Activated CD8-positive, alpha-beta T cell treated with anti-CD3 and anti-CD28 coated beads, Interleukin-2, amount 10 ng/mL, durations not matched to agents 7 days and 5 days (primary cell): ENCODE results near the gene MPIG6B. TPM values are rescaled to one million over a fixed set of nuclear protein-coding genes. Genes with fewer than 3 reads are reported as not detected.

Experiments used
- ATAC-seq: fragments of 150-1000 bp; cut with Tn5 transposase; one replicate; pipeline ENCODE4 v1.10.0; 2021; ENCODE audit warnings: moderate library complexity
- CTCF ChIA-PET: fragments of 350-600 bp; sonication (Branson Sonifier 250); formaldehyde crosslinking; loops from one replicate; lab custom pipeline; 2021; ENCODE audit warnings: antibody characterized with exemption; lab: Charles Lee
- POLR2A ChIA-PET: fragments of 350-600 bp; sonication (Branson Sonifier 250); formaldehyde crosslinking; loops from one replicate; lab custom pipeline; 2021; ENCODE audit warnings: antibody characterized with exemption; lab: Charles Lee
- DNase-seq: peaks from one replicate; pipeline ENCODE4 v3.0.0-alpha.2; 2020
- H3K27ac Mint-ChIP-seq: one replicate; pipeline ENCODE4 v1.8.0; 2021; ENCODE audit warnings: mild to moderate bottlenecking, mixed read lengths
- H3K27me3 Mint-ChIP-seq: one replicate; pipeline ENCODE4 v1.8.0; 2021; ENCODE audit warnings: low read depth, mixed read lengths
- H3K36me3 Mint-ChIP-seq: one replicate; pipeline ENCODE4 v1.8.0; 2021; ENCODE audit warnings: low read depth, mixed read lengths
- H3K4me1 Mint-ChIP-seq: one replicate; pipeline ENCODE4 v1.8.0; 2021; ENCODE audit warnings: low read depth, mixed read lengths
- H3K4me3 Mint-ChIP-seq: one replicate; pipeline ENCODE4 v1.8.0; 2021; ENCODE audit warnings: mild to moderate bottlenecking, mixed read lengths
- H3K9me3 Mint-ChIP-seq: one replicate; pipeline ENCODE4 v1.8.0; 2022; ENCODE audit warnings: mixed read lengths; ENCODE audit not compliant: insufficient read depth
- microRNA-seq: library from miRNA; unstranded; fragments of <30 nt; microRNA quantifications from one replicate; pipeline ENCODE4 v1.2.0, GENCODE V29; 2022
- total RNA-seq, 2 experiments: library from RNA; stranded (reverse); gene quantifications; one replicate each; pipeline ENCODE4 v1.2.3, GENCODE V29; 2021

The MPIG6B gene
- total RNA-seq, 2 experiments from 2014 or later: 0.71 to 0.91 TPM

GRCh38 chr6:31769684-31770371, 46.7 kb downstream of the MPIG6B start:
- Mint-ChIP-seq H3K27me3 (no peaks in the 10 kb centered on the region), H3K9me3 (no peaks in the 10 kb centered on the region), H3K36me3 (peaks cover 11% of the 10 kb centered on the region), H3K4me1 (peaks cover 49% of the 10 kb centered on the region), H3K4me3 (no peak overlapping the region), H3K27ac (peak overlapping the region; percentile 60)
- ATAC-seq (peak; percentile 88), DNase-seq (peak; percentile 88)
- ChIA-PET POLR2A (interaction anchor here (1.0 to 3.6 kb wide), 5 partner anchors 12 to 105 kb away, joined by 3 to 31 read pairs (median 3); partner anchors contain the start of gene MSH5), CTCF (interaction anchor here (0.8 to 8.3 kb wide), 39 partner anchors 9 to 228 kb away, joined by 3 to 118 read pairs (median 6); partner anchors contain the start of genes ABHD16A, CLIC1, DDAH2 and DDX39B)

- POLR2A ChIA-PET: interaction anchor here (1.2 to 3.6 kb wide), 4 partner anchors 24 to 119 kb away, joined by 3 to 31 read pairs (median 4); partner anchors contain the start of gene MSH5
- CTCF ChIA-PET: interaction anchor here (0.9 to 8.3 kb wide), 15 partner anchors 11 to 104 kb away, joined by 3 to 118 read pairs (median 7); partner anchors contain the start of genes CLIC1, DDAH2, LY6G5C and MPIG6B
- Mint-ChIP-seq H3K4me1 (peaks cover 58% of the 10 kb centered on the region), H3K36me3 (peaks cover 11% of the 10 kb centered on the region), H3K4me3 (no peak overlapping the region), H3K9me3 (no peaks in the 10 kb centered on the region), H3K27ac (peak overlapping the region; percentile 55), H3K27me3 (no peaks in the 10 kb centered on the region)
- ATAC-seq (no peak), DNase-seq (no peak)
Measured at GRCh38 chr6:31770860-31771259, 47.7 kb downstream of the MPIG6B start.

DNA sequence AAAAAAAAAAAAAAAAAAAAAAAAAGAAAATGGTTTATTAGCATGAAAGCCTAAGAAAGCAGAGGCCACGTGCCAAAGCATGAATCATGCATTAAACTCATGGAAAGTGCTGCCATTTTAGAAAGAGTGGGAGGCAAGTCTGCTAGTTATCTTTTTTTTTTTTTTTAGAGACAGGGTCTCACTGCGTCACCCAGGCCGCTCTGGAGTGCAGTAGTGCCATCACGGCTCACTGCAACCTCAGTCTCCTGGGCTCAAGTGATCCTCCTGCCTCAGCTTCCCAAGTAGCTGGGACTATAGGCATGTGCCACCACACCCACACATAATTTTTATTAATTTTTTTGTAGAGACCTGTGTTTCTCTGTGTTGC, 48.8 kb downstream of the MPIG6B start:
- H3K27me3 Mint-ChIP-seq: no peaks in the 10 kb centered on the region
- no peak for DNase-seq
- no peaks in the 10 kb centered on the region for H3K9me3 Mint-ChIP-seq
- POLR2A ChIA-PET: interaction anchor here (0.9 to 3.6 kb wide), 5 partner anchors 13 to 120 kb away, joined by 3 to 31 read pairs (median 4); partner anchors contain the start of genes LSM2 and MSH5
- H3K4me1 Mint-ChIP-seq: peaks cover 69% of the 10 kb centered on the region
- ATAC-seq: no peak
- CTCF ChIA-PET: interaction anchor here (8.3 kb wide), 1 partner anchor 33 kb away, joined by 118 read pairs; the partner anchor contains the start of genes CLIC1 and MSH5
- peak overlapping the region; percentile 83 for H3K27ac Mint-ChIP-seq
- H3K4me3 Mint-ChIP-seq: peak overlapping the region; percentile 50
- peaks cover 11% of the 10 kb centered on the region for H3K36me3 Mint-ChIP-seq

- no peaks in the 10 kb centered on the region for H3K9me3 Mint-ChIP-seq
- peak overlapping the region; percentile 77 for H3K27ac Mint-ChIP-seq
- ChIA-PET POLR2A (interaction anchor here (0.6 to 1.9 kb wide), 2 partner anchors 35 to 38 kb away, joined by 3 to 12 read pairs; partner anchors contain the start of genes CLIC1 and MSH5), CTCF (interaction anchor here (1.0 to 2.2 kb wide), 5 partner anchors 16 to 158 kb away, joined by 3 to 9 read pairs (median 3); partner anchors contain the start of gene LY6G5C)
- no peak for ATAC-seq
- H3K36me3 Mint-ChIP-seq: peaks cover 22% of the 10 kb centered on the region
- DNase-seq: no peak
- peaks cover 55% of the 10 kb centered on the region for H3K4me1 Mint-ChIP-seq
- no peaks in the 10 kb centered on the region for H3K27me3 Mint-ChIP-seq
- H3K4me3 Mint-ChIP-seq: no peak overlapping the region
Measured at GRCh38 chr6:31775184-31775583, 52.0 kb downstream of the MPIG6B start.

- no peak for DNase-seq
- POLR2A ChIA-PET: interaction anchor here (0.6 to 1.9 kb wide), 3 partner anchors 36 to 39 kb away, joined by 3 to 12 read pairs (median 3); partner anchors contain the start of genes CLIC1 and MSH5
- Mint-ChIP-seq H3K27ac (peak overlapping the region; percentile 91), H3K4me1 (peaks cover 51% of the 10 kb centered on the region), H3K4me3 (peak overlapping the region; percentile 50), H3K27me3 (no peaks in the 10 kb centered on the region), H3K9me3 (no peaks in the 10 kb centered on the region), H3K36me3 (peaks cover 24% of the 10 kb centered on the region)
- CTCF ChIA-PET: interaction anchor here (1.0 to 2.2 kb wide), 4 partner anchors 15 to 159 kb away, joined by 3 to 9 read pairs (median 4); no protein-coding TSS in a partner anchor
- no peak for ATAC-seq
Measured at GRCh38 chr6:31775633-31776484, 52.7 kb downstream of the MPIG6B start.

Small RNAs within 50 kb of the gene (microRNA-seq; reads per million reads assigned to microRNA genes)
- 2.3 reads per million for gene MIR4646

Other genes with a start within 250 kb of the MPIG6B start
- 10 to 100 TPM; 49.0 TPM for gene MICB, start 225.2 kb upstream of the MPIG6B start, total RNA-seq
- gene MCCD1, start 194.4 kb upstream of the MPIG6B start, total RNA-seq: not detected
- 100 to 1,000 TPM; 477 to 488 TPM for gene DDX39B, start 181.4 kb upstream of the MPIG6B start, total RNA-seq
- gene ATP6V1G2, start 176.8 kb upstream of the MPIG6B start, total RNA-seq: 1 to 10 TPM; 2.5 TPM
- gene NFKBIL1, start 175.8 kb upstream of the MPIG6B start, total RNA-seq: 10 to 100 TPM; 13.5 to 14.2 TPM
- 10 to 100 TPM; 19.4 to 24.6 TPM for gene LTA, start 151.1 kb upstream of the MPIG6B start, total RNA-seq
- gene TNF, start 147.8 kb upstream of the MPIG6B start, total RNA-seq: 10 to 100 TPM; 53.4 to 55.0 TPM
- gene LTB, start 140.9 kb upstream of the MPIG6B start, total RNA-seq: 100 to 1,000 TPM; 613 to 618 TPM
- gene LST1, start 137.1 kb upstream of the MPIG6B start, total RNA-seq: 100 to 1,000 TPM; 125 to 139 TPM
- gene NCR3, start 130.4 kb upstream of the MPIG6B start, total RNA-seq: 100 to 1,000 TPM; 107 to 115 TPM
- gene AIF1, start 108.1 kb upstream of the MPIG6B start, total RNA-seq: 100 to 1,000 TPM; 177 TPM
- 100 to 1,000 TPM; 260 to 279 TPM for gene PRRC2A, start 102.7 kb upstream of the MPIG6B start, total RNA-seq
- gene BAG6, start 70.7 kb upstream of the MPIG6B start, total RNA-seq: 100 to 1,000 TPM; 259 to 267 TPM
- 1 to 10 TPM; 3.2 to 5.1 TPM for gene APOM, start 67.5 kb upstream of the MPIG6B start, total RNA-seq
- gene C6orf47, start 62.6 kb upstream of the MPIG6B start, total RNA-seq: 10 to 100 TPM; 22.5 to 23.8 TPM
- 10 to 100 TPM; 29.0 to 34.7 TPM for gene GPANK1, start 58.4 kb upstream of the MPIG6B start, total RNA-seq
- 100 to 1,000 TPM; 233 to 250 TPM for gene CSNK2B, start 57.3 kb upstream of the MPIG6B start, total RNA-seq
- gene LY6G5B, start 53.4 kb upstream of the MPIG6B start, total RNA-seq: 10 to 100 TPM; 22.6 to 23.2 TPM
- gene LY6G5C, start 42.3 kb upstream of the MPIG6B start, total RNA-seq: 1 to 10 TPM; 4.3 to 5.5 TPM
- 10 to 100 TPM; 52.1 to 55.4 TPM for gene ABHD16A, start 20.0 kb upstream of the MPIG6B start, total RNA-seq
- gene LY6G6F, start 16.5 kb upstream of the MPIG6B start, total RNA-seq: not detected
- gene LY6G6D, start 8.0 kb upstream of the MPIG6B start, total RNA-seq: not detected
- gene LY6G6C, start 1.6 kb upstream of the MPIG6B start, total RNA-seq: under 1 TPM in 1 of 2 experiments, not detected in 1; 0.26 TPM
- gene DDAH2, start 5.9 kb downstream of the MPIG6B start, total RNA-seq: 10 to 100 TPM; 31.9 to 33.7 TPM
- 100 to 1,000 TPM; 617 to 651 TPM for gene CLIC1, start 13.2 kb downstream of the MPIG6B start, total RNA-seq
- 10 to 100 TPM; 64.8 to 73.6 TPM for gene MSH5, start 16.6 kb downstream of the MPIG6B start, total RNA-seq
- 10 to 100 TPM; 14.3 to 15.4 TPM for gene SAPCD1, start 39.3 kb downstream of the MPIG6B start, total RNA-seq
- gene VWA7, start 54.0 kb downstream of the MPIG6B start, total RNA-seq: 1 to 10 TPM; 6.4 to 6.6 TPM
- gene VARS1, start 72.4 kb downstream of the MPIG6B start, total RNA-seq: 100 to 1,000 TPM; 114 to 115 TPM
- gene LSM2, start 83.6 kb downstream of the MPIG6B start, total RNA-seq: 100 to 1,000 TPM; 123 to 128 TPM
- 1 to 10 TPM; 3.0 to 3.1 TPM for gene HSPA1L, start 91.9 kb downstream of the MPIG6B start, total RNA-seq
- gene HSPA1A, start 92.2 kb downstream of the MPIG6B start, total RNA-seq: 10 to 100 TPM; 75.6 to 75.7 TPM
- gene HSPA1B, start 104.4 kb downstream of the MPIG6B start, total RNA-seq: 10 to 100 TPM; 84.6 to 87.1 TPM
- gene NEU1, start 139.4 kb downstream of the MPIG6B start, total RNA-seq: 10 to 100 TPM; 16.5 to 17.8 TPM
- gene SLC44A4, start 155.6 kb downstream of the MPIG6B start, total RNA-seq: under 1 TPM in 1 of 2 experiments, not detected in 1; 0.39 TPM
- 10 to 100 TPM; 70.1 to 72.3 TPM for gene EHMT2, start 174.3 kb downstream of the MPIG6B start, total RNA-seq
- 1 to 10 TPM; 1.6 to 1.8 TPM for gene ZBTB12, start 178.7 kb downstream of the MPIG6B start, total RNA-seq
- gene C2, start 204.3 kb downstream of the MPIG6B start, total RNA-seq: under 1 TPM; 0.26 to 0.87 TPM
- under 1 TPM in 1 of 2 experiments, not detected in 1; 0.58 TPM for gene CFB, start 222.7 kb downstream of the MPIG6B start, total RNA-seq
- gene NELFE, start 235.6 kb downstream of the MPIG6B start, total RNA-seq: 10 to 100 TPM; 67.1 to 70.8 TPM
- 10 to 100 TPM; 73.2 to 73.4 TPM for gene SKIC2, start 235.8 kb downstream of the MPIG6B start, total RNA-seq
- gene DXO, start 248.8 kb downstream of the MPIG6B start, total RNA-seq: 10 to 100 TPM; 14.8 to 17.7 TPM